ENCODE measurements around the gene APBB2.

- TF ChIP-seq CTCF (IDR thresholded peaks at IDR 0.05) (peak in 2 of 3 experiments; percentile 8 to 17), POLR2A (IDR thresholded peaks at IDR 0.05) (no peak)
Measured at GRCh38 chr4:41216294-41217019, 2.1 kb upstream of the APBB2 start.
